Activated naive CD8-positive, alpha-beta T cell treated with anti-CD3 and anti-CD28 coated beads, Interleukin-2, amount 50 U/mL, for 24 hours (primary cell): Measurements from ENCODE around the gene ETV1.

ENCODE experiments used
- ATAC-seq: fragments of 150-1000 bp; cut with Tn5 transposase; one replicate; pipeline ENCODE4 v1.10.0; 2021
- DNase-seq: peaks from one replicate; pipeline ENCODE4 v3.0.0; 2021
- H3K27ac Mint-ChIP-seq: one replicate; pipeline ENCODE4 v1.8.0; 2021; ENCODE audit warnings: mild to moderate bottlenecking, mixed read lengths
- H3K27me3 Mint-ChIP-seq: one replicate; pipeline ENCODE4 v1.8.0; 2021; ENCODE audit warnings: mixed read lengths
- H3K36me3 Mint-ChIP-seq: one replicate; pipeline ENCODE4 v1.8.0; 2021; ENCODE audit warnings: low read depth, mixed read lengths
- H3K4me1 Mint-ChIP-seq: one replicate; pipeline ENCODE4 v1.8.0; 2021; ENCODE audit warnings: mixed read lengths
- H3K4me3 Mint-ChIP-seq: one replicate; pipeline ENCODE4 v1.8.0; 2021; ENCODE audit warnings: mild to moderate bottlenecking, moderate library complexity, mixed read lengths
- H3K9me3 Mint-ChIP-seq: one replicate; pipeline ENCODE4 v1.8.0; 2021; ENCODE audit warnings: mixed read lengths

The ETV1 gene

GRCh38 chr7:13989126-13989948 lies at the start of gene ETV1:
Gene ETV1 (minus strand): TSS chr7:13989666. CDS start chr7:13989052, 614 bp downstream.
- ATAC-seq, result no peak
- Mint-ChIP-seq H3K27me3 (peaks cover 9% of the 10 kb centered on the region), H3K9me3 (peaks cover 3% of the 10 kb centered on the region), H3K4me3 (no peak within 1 kb of the TSS), H3K36me3 (no peaks in the 10 kb centered on the region), H3K27ac (no peak within 1 kb of the TSS), H3K4me1 (no peaks in the 10 kb centered on the region)
- DNase-seq, result no peak

- Mint-ChIP-seq H3K4me3 (no peak overlapping the region), H3K4me1 (no peaks in the 10 kb centered on the region), H3K9me3 (no peaks in the 10 kb centered on the region), H3K36me3 (no peaks in the 10 kb centered on the region), H3K27ac (no peak overlapping the region), H3K27me3 (no peaks in the 10 kb centered on the region)
- DNase-seq (no peak), ATAC-seq (no peak)
These were observed 34.9 kb upstream of the ETV1 start for GRCh38 chr7:14024406-14024805.

- H3K4me1 Mint-ChIP-seq, result no peaks in the 10 kb centered on the region
These were observed 34.4 kb upstream of the ETV1 start for GRCh38 chr7:14023838-14024237.

GRCh38 chr7:14023342-14023741 lies 33.9 kb upstream of the ETV1 start:
- Mint-ChIP-seq H3K27me3 (no peaks in the 10 kb centered on the region), H3K4me3 (no peak overlapping the region), H3K4me1 (no peaks in the 10 kb centered on the region), H3K27ac (no peak overlapping the region), H3K36me3 (no peaks in the 10 kb centered on the region), H3K9me3 (peaks cover 5% of the 10 kb centered on the region)
- no peak for ATAC-seq
- no peak for DNase-seq

More at GRCh38 chr7:14023838-14024237, 34.4 kb upstream of the ETV1 start:
- no peak overlapping the region for H3K27ac Mint-ChIP-seq
- no peak overlapping the region for H3K4me3 Mint-ChIP-seq
- no peak for DNase-seq
- no peaks in the 10 kb centered on the region for H3K36me3 Mint-ChIP-seq
- H3K27me3 Mint-ChIP-seq, result no peaks in the 10 kb centered on the region
- ATAC-seq, result no peak
- no peaks in the 10 kb centered on the region for H3K9me3 Mint-ChIP-seq

- DNase-seq (no peak), ATAC-seq (no peak)
- Mint-ChIP-seq H3K27me3 (no peaks in the 10 kb centered on the region), H3K4me1 (no peaks in the 10 kb centered on the region), H3K4me3 (no peak overlapping the region), H3K9me3 (peaks cover 10% of the 10 kb centered on the region), H3K36me3 (no peaks in the 10 kb centered on the region), H3K27ac (no peak overlapping the region)
These were observed 31.6 kb upstream of the ETV1 start for GRCh38 chr7:14021069-14021468.

GRCh38 chr7:14020339-14020900 lies 31.0 kb upstream of the ETV1 start:
- Mint-ChIP-seq H3K4me3 (no peak overlapping the region), H3K27me3 (no peaks in the 10 kb centered on the region), H3K27ac (no peak overlapping the region), H3K4me1 (no peaks in the 10 kb centered on the region), H3K9me3 (peaks cover 10% of the 10 kb centered on the region), H3K36me3 (no peaks in the 10 kb centered on the region)
- DNase-seq (no peak), ATAC-seq (no peak)

GRCh38 chr7:14018751-14019150 lies 29.3 kb upstream of the ETV1 start:
- Mint-ChIP-seq H3K27ac (no peak overlapping the region), H3K36me3 (no peaks in the 10 kb centered on the region), H3K4me1 (peaks cover 4% of the 10 kb centered on the region), H3K27me3 (no peaks in the 10 kb centered on the region), H3K9me3 (peaks cover 10% of the 10 kb centered on the region), H3K4me3 (no peak overlapping the region)
- no peak for DNase-seq
- ATAC-seq, result no peak

- ATAC-seq (no peak), DNase-seq (no peak)
- H3K27ac Mint-ChIP-seq, result no peak overlapping the region
- no peaks in the 10 kb centered on the region for H3K36me3 Mint-ChIP-seq
- H3K4me3 Mint-ChIP-seq, result no peak overlapping the region
- peaks cover 10% of the 10 kb centered on the region for H3K9me3 Mint-ChIP-seq
- peaks cover 7% of the 10 kb centered on the region for H3K4me1 Mint-ChIP-seq
- no peaks in the 10 kb centered on the region for H3K27me3 Mint-ChIP-seq
These were observed 27.5 kb upstream of the ETV1 start for GRCh38 chr7:14016950-14017349.

GRCh38 chr7:14013898-14014297 lies 24.4 kb upstream of the ETV1 start:
- H3K4me1 Mint-ChIP-seq, result peaks cover 7% of the 10 kb centered on the region
- no peaks in the 10 kb centered on the region for H3K27me3 Mint-ChIP-seq
- H3K4me3 Mint-ChIP-seq, result no peak overlapping the region
- H3K9me3 Mint-ChIP-seq, result peaks cover 10% of the 10 kb centered on the region
- DNase-seq, result no peak
- ATAC-seq, result no peak
- H3K36me3 Mint-ChIP-seq, result no peaks in the 10 kb centered on the region
- H3K27ac Mint-ChIP-seq, result peak overlapping the region; percentile 73

GRCh38 chr7:14009453-14010418 lies 20.3 kb upstream of the ETV1 start:
- peaks cover 7% of the 10 kb centered on the region for H3K4me1 Mint-ChIP-seq
- no peaks in the 10 kb centered on the region for H3K27me3 Mint-ChIP-seq
- ATAC-seq, result no peak
- no peaks in the 10 kb centered on the region for H3K36me3 Mint-ChIP-seq
- no peak overlapping the region for H3K4me3 Mint-ChIP-seq
- no peak for DNase-seq
- H3K9me3 Mint-ChIP-seq, result peaks cover under 1% of the 10 kb centered on the region
- H3K27ac Mint-ChIP-seq, result no peak overlapping the region

- DNase-seq (no peak), ATAC-seq (no peak)
- Mint-ChIP-seq H3K27me3 (no peaks in the 10 kb centered on the region), H3K4me3 (no peak overlapping the region), H3K9me3 (peaks cover 5% of the 10 kb centered on the region), H3K36me3 (no peaks in the 10 kb centered on the region), H3K27ac (no peak overlapping the region), H3K4me1 (no peaks in the 10 kb centered on the region)
These were observed 11.7 kb upstream of the ETV1 start for GRCh38 chr7:14001139-14001538.

GRCh38 chr7:14000247-14000646 lies 10.8 kb upstream of the ETV1 start:
- Mint-ChIP-seq H3K36me3 (no peaks in the 10 kb centered on the region), H3K4me3 (no peak overlapping the region), H3K27ac (no peak overlapping the region), H3K9me3 (peaks cover 5% of the 10 kb centered on the region), H3K27me3 (no peaks in the 10 kb centered on the region), H3K4me1 (no peaks in the 10 kb centered on the region)
- ATAC-seq (no peak), DNase-seq (no peak)

- DNase-seq, result no peak
- peaks cover 2% of the 10 kb centered on the region for H3K27me3 Mint-ChIP-seq
- no peaks in the 10 kb centered on the region for H3K4me1 Mint-ChIP-seq
- no peak overlapping the region for H3K4me3 Mint-ChIP-seq
- H3K9me3 Mint-ChIP-seq, result peaks cover 3% of the 10 kb centered on the region
- no peak for ATAC-seq
- H3K36me3 Mint-ChIP-seq, result no peaks in the 10 kb centered on the region
- no peak overlapping the region for H3K27ac Mint-ChIP-seq
These were observed 9.4 kb upstream of the ETV1 start for GRCh38 chr7:13998866-13999265.

- peaks cover 5% of the 10 kb centered on the region for H3K27me3 Mint-ChIP-seq
- H3K4me1 Mint-ChIP-seq, result no peaks in the 10 kb centered on the region
- ATAC-seq (no peak), DNase-seq (no peak)
- no peak overlapping the region for H3K4me3 Mint-ChIP-seq
- no peaks in the 10 kb centered on the region for H3K36me3 Mint-ChIP-seq
- H3K27ac Mint-ChIP-seq, result no peak overlapping the region
- peaks cover 3% of the 10 kb centered on the region for H3K9me3 Mint-ChIP-seq
These were observed 3.1 kb upstream of the ETV1 start for GRCh38 chr7:13992596-13992964.
